ENCODE measurements around the gene ARFGEF3. TPM values are rescaled to one million over a fixed set of nuclear protein-coding genes. Genes with fewer than 3 reads are reported as not detected.

The ARFGEF3 gene
- total and polyA plus RNA-seq, 7 donors, result 1.5 to 5.2 (median 3.5) TPM

DNA sequence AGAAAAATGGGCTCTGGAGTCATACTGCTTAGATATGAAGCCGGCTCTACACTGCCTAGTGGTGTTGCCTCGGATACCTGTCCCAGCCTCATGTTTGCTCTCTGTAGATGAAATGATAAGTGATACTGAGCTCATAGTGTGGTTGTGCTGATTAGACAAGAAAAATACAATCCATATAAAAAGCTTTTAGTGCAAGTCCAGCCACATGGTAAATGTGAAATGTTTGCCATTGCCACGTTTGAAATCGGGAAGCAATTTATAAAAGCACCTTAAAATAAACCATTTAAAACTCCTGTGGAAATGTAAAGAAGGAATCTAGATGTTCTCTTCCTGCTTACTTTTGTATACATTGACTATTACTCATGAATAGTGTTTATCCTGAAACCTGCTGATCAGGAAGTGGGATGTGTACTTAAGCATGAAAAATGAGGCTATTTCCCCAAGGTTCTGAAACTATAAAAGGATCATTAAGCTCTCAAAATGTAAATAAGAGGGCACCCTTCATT is 69.7 kb downstream of the ARFGEF3 start:
- Histone ChIP-seq H3K4me1 (peaks cover 0 to 25% (median 18%) of the 10 kb centered on the region in 4 donors), H3K9me3 (no peaks in the 10 kb centered on the region), H3K36me3 (no peaks in the 10 kb centered on the region), H3K4me3 (no peak overlapping the region), H3K27ac (no peak overlapping the region), H3K27me3 (no peaks in the 10 kb centered on the region)
- intact Hi-C loops (cut with DNase I), result no loop called here
- no peak for DNase-seq
- TF ChIP-seq EP300 (IDR thresholded peaks at IDR 0.05) (no peak), POLR2A (IDR thresholded peaks at IDR 0.05) (no peak), POLR2AphosphoS5 (IDR thresholded peaks at IDR 0.05) (no peak)
- TF ChIP-seq, protein P1, sequence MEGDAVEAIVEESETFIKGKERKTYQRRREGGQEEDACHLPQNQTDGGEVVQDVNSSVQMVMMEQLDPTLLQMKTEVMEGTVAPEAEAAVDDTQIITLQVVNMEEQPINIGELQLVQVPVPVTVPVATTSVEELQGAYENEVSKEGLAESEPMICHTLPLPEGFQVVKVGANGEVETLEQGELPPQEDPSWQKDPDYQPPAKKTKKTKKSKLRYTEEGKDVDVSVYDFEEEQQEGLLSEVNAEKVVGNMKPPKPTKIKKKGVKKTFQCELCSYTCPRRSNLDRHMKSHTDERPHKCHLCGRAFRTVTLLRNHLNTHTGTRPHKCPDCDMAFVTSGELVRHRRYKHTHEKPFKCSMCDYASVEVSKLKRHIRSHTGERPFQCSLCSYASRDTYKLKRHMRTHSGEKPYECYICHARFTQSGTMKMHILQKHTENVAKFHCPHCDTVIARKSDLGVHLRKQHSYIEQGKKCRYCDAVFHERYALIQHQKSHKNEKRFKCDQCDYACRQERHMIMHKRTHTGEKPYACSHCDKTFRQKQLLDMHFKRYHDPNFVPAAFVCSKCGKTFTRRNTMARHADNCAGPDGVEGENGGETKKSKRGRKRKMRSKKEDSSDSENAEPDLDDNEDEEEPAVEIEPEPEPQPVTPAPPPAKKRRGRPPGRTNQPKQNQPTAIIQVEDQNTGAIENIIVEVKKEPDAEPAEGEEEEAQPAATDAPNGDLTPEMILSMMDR (IDR thresholded peaks at IDR 0.05), result no peak
- WGBS, 2 donors, result 12 to 55% methylated on average over 4 of the region's 4 CpGs

DNA sequence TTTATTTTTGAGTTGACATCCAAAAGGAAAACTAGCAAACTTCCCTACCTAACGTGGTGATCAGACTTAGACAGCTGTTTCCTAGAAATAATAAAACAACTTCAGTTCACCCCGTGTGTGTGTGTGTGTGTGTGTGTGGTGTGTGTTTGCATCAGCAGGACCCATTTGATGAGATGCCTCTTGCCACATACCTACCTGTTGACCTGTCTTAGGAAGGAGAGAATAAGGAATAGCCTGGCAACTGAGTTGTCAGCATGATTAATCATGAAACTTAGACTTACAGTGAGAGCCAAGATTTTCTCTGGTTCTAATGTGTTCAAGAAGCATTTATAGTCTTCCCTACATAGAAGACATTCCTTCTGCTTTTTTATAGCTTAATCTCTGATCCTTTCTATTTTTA is 72.6 kb downstream of the ARFGEF3 start:
- Histone ChIP-seq H3K27me3 (no peaks in the 10 kb centered on the region), H3K4me3 (no peak overlapping the region), H3K36me3 (no peaks in the 10 kb centered on the region), H3K27ac (no peak overlapping the region), H3K9me3 (no peaks in the 10 kb centered on the region), H3K4me1 (peaks cover 0 to 25% (median 18%) of the 10 kb centered on the region in 4 donors)
- TF ChIP-seq POLR2A (IDR thresholded peaks at IDR 0.05) (no peak), POLR2AphosphoS5 (IDR thresholded peaks at IDR 0.05) (no peak)
- TF ChIP-seq, protein P1 (IDR thresholded peaks at IDR 0.05), result no peak
- intact Hi-C loops (cut with DNase I), result no loop called here
- no peak for DNase-seq
- 70 to 71% methylated on average over 2 of the region's 2 CpGs for WGBS, 2 donors

DNA sequence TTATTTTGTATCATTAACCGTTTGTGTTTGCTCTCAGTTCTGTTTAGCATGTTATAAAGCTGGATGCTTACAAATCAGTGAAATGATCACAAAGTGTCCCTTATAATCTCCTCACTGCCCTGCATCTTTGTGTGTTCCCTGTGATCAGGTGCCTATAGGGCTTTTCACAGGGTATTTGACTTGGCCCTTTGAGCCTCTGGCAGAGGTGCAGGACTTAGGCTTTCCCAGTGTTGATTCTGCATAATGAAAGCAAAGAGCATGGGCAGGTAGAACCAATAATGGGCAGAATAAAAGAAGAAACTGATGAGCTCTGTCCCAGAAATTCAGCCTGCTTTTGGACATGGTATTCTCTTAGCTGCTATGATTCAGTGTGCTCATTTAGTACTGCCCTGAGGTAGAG is 73.5 kb downstream of the ARFGEF3 start:
- Histone ChIP-seq H3K4me1 (peaks cover 0 to 25% (median 18%) of the 10 kb centered on the region in 4 donors), H3K4me3 (no peak overlapping the region), H3K9me3 (no peaks in the 10 kb centered on the region), H3K36me3 (no peaks in the 10 kb centered on the region), H3K27me3 (no peaks in the 10 kb centered on the region), H3K27ac (no peak overlapping the region)
- intact Hi-C loops (cut with DNase I), result no loop called here
- TF ChIP-seq POLR2A (IDR thresholded peaks at IDR 0.05), result no peak
- TF ChIP-seq, protein P1 (IDR thresholded peaks at IDR 0.05), result no peak
- TF ChIP-seq POLR2AphosphoS5 (IDR thresholded peaks at IDR 0.05), result no peak
- TF ChIP-seq EP300 (IDR thresholded peaks at IDR 0.05), result no peak
- DNase-seq, result no peak
- whole genome bisulfite sequencing, 2 donors, result 80 to 84% methylated on average over 1 of the region's 1 CpG

GRCh38 chr6:138235693-138236092 is 74.0 kb downstream of the ARFGEF3 start:
- Histone ChIP-seq H3K27ac (no peak overlapping the region), H3K4me1 (peaks cover 0 to 25% (median 18%) of the 10 kb centered on the region in 4 donors), H3K9me3 (no peaks in the 10 kb centered on the region), H3K27me3 (no peaks in the 10 kb centered on the region), H3K36me3 (no peaks in the 10 kb centered on the region), H3K4me3 (no peak overlapping the region)
- no peak for DNase-seq
- TF ChIP-seq EP300 (IDR thresholded peaks at IDR 0.05) (no peak), POLR2A (IDR thresholded peaks at IDR 0.05) (no peak), POLR2AphosphoS5 (IDR thresholded peaks at IDR 0.05) (no peak)
- TF ChIP-seq, protein P1 (IDR thresholded peaks at IDR 0.05), result no peak
- intact Hi-C loops (cut with DNase I), result no loop called here
- 76 to 88% methylated on average over 1 of the region's 1 CpG for WGBS, 2 donors

GRCh38 chr6:138237463-138237862 is 75.7 kb downstream of the ARFGEF3 start:
- Histone ChIP-seq H3K36me3 (no peaks in the 10 kb centered on the region), H3K27ac (no peak overlapping the region), H3K27me3 (no peaks in the 10 kb centered on the region), H3K4me3 (no peak overlapping the region), H3K4me1 (peaks cover 0 to 25% (median 18%) of the 10 kb centered on the region in 4 donors), H3K9me3 (no peaks in the 10 kb centered on the region)
- WGBS, 2 donors, result 94 to 97% methylated on average over 2 of the region's 2 CpGs
- DNase-seq, result no peak
- intact Hi-C loops (cut with DNase I), result no loop called here
- TF ChIP-seq EP300 (IDR thresholded peaks at IDR 0.05), result no peak
- TF ChIP-seq, protein P1 (IDR thresholded peaks at IDR 0.05), result no peak
- TF ChIP-seq POLR2A (IDR thresholded peaks at IDR 0.05), result no peak
- TF ChIP-seq POLR2AphosphoS5 (IDR thresholded peaks at IDR 0.05), result no peak
